HepG2 (cell line): ENCODE data around the gene OLFM2. TPM values are rescaled to one million over a fixed set of nuclear protein-coding genes. Genes with fewer than 3 reads are reported as not detected.

Experiments used
- ATAC-seq: fragments of 200-7000 bp; cut with Tn5 transposase; 3 replicates; pipeline ENCODE4 v1.9.1; 2020; ENCODE audit warnings: mild to moderate bottlenecking, moderate library complexity
- BruUV-seq: library from RNA; stranded (reverse); fragments of 400-500 nt; replicated peaks from 2 replicates; lab custom pipeline; 2021; lab: Mats Ljungman, UMichigan
- CTCF ChIA-PET: fragments of 300-600 bp; formaldehyde crosslinking; extraction: SDS; loops from one replicate; lab custom pipeline; 2021; ENCODE audit warnings: low total read pairs, inconsistent platforms, low intra/inter-chr PET ratio; lab: Yijun Ruan, JAX
- POLR2A ChIA-PET: fragments of 350-600 bp; sonication (Branson Sonifier 250); formaldehyde crosslinking; loops from one replicate; lab custom pipeline; 2020; ENCODE audit warnings: antibody characterized with exemption, inconsistent platforms; lab: Yijun Ruan, JAX
- DNase-seq: peaks from one replicate; pipeline ENCODE4 v3.0.0-alpha.2; 2015; ENCODE audit warnings: low spot score
- FAIRE-seq: peaks from 3 replicates; lab custom pipeline; 2011; peaks lifted over from hg19 to GRCh38; lab: Jason Lieb, UNC
- H2AFZ ChIP-seq: one replicate; pipeline ENCODE4 v1.6.1; 2011; ENCODE audit warnings: low read length, inconsistent platforms
- H3K27ac ChIP-seq: fragments of 300-600 bp; 3 replicates; pipeline ENCODE4 v1.8.0; 2011; ENCODE audit warnings: mixed run types, mild to moderate bottlenecking, mixed read lengths, low read length, inconsistent platforms; ENCODE audit not compliant: insufficient read depth; ENCODE audit errors: extremely low read length
- H3K27me3 ChIP-seq, 2 experiments: fragments of 200-600 bp in 1 of 2; 2 replicates in 1 of 2; 3 replicates in 1 of 2; pipeline versions ENCODE4 v1.6.0 to v1.8.0; 2011; ENCODE audit warnings: low read length in 2 of 2, mild to moderate bottlenecking in 2 of 2, moderate library complexity in 2 of 2, inconsistent platforms in 1 of 2; ENCODE audit not compliant: insufficient read depth in 2 of 2, control insufficient read depth in 1 of 2
- H3K36me3 ChIP-seq, 2 experiments: fragments of 200-600 bp in 1 of 2; replicated peaks in 1 of 2; 2 replicates in 1 of 2; 3 replicates in 1 of 2; pipeline versions ENCODE4 v1.5.1 to v1.8.0; 2011; ENCODE audit warnings: low read length in 2 of 2, inconsistent platforms in 1 of 2; ENCODE audit not compliant: insufficient read depth in 2 of 2, control insufficient read depth in 1 of 2
- H3K4me1 ChIP-seq: 2 replicates; pipeline ENCODE4 v1.5.1; 2012; ENCODE audit warnings: low read length, inconsistent platforms; ENCODE audit not compliant: insufficient read depth
- H3K4me2 ChIP-seq: 2 replicates; pipeline ENCODE4 v1.6.0; 2011; ENCODE audit warnings: low read depth, low read length, inconsistent platforms
- H3K4me3 ChIP-seq, 3 experiments: fragments of 200-600 bp in 1 of 3; sonication (generic), shearing (Covaris generic) in 1 of 3; replicated peaks in 1 of 3; 2 replicates each; pipeline ENCODE4 v1.5.1; 2011 to 2016; ENCODE audit warnings: low read length in 3 of 3, inconsistent platforms in 2 of 3, low read depth in 2 of 3, mild to moderate bottlenecking in 2 of 3, control low read depth in 1 of 3, mixed read lengths in 1 of 3; ENCODE audit not compliant: insufficient read depth in 1 of 3
- H3K79me2 ChIP-seq: one replicate; pipeline ENCODE4 v1.6.1; 2011; ENCODE audit warnings: low read length, inconsistent platforms; ENCODE audit not compliant: insufficient read depth
- H3K9ac ChIP-seq: 2 replicates; pipeline ENCODE4 v1.6.0; 2011; ENCODE audit warnings: mild to moderate bottlenecking, low read depth, low read length, inconsistent platforms; ENCODE audit not compliant: insufficient read depth
- H3K9me3 ChIP-seq: 2 replicates; pipeline ENCODE4 v1.5.1; 2012; ENCODE audit warnings: mild to moderate bottlenecking, low read length
- H4K20me1 ChIP-seq: 2 replicates; pipeline ENCODE4 v1.6.0; 2011; ENCODE audit warnings: inconsistent platforms, mild to moderate bottlenecking, low read length, moderate library complexity; ENCODE audit not compliant: insufficient read depth
- ARID2 ChIP-seq: sonication (generic); formaldehyde crosslinking; IDR thresholded peaks from 2 replicates; pipeline ENCODE4 v1.8.1; 2022; ENCODE audit warnings: mild to moderate bottlenecking, missing genetic modification reagents, borderline replicate concordance
- ETV6 ChIP-seq: sonication (generic); formaldehyde crosslinking; conservative IDR thresholded peaks from 2 replicates; pipeline ENCODE4 v1.4.0; 2020; ENCODE audit warnings: missing genetic modification reagents
- KAT7 ChIP-seq: IDR thresholded peaks from 2 replicates; pipeline ENCODE4 v1.6.1; 2018; ENCODE audit warnings: borderline replicate concordance, missing compliant biosample characterization
- KDM5A ChIP-seq: fragments of 200-600 bp; sonication (generic); IDR thresholded peaks from 2 replicates; pipeline ENCODE4 v1.7.0; 2018; ENCODE audit warnings: antibody characterized with exemption, mild to moderate bottlenecking, low read length, borderline replicate concordance
- KDM5B ChIP-seq: sonication (generic); formaldehyde crosslinking; IDR thresholded peaks from 2 replicates; pipeline ENCODE4 v1.4.0; 2020; ENCODE audit warnings: missing genetic modification reagents, mild to moderate bottlenecking, borderline replicate concordance
- LCORL ChIP-seq, 2 experiments: fragments of 450-650 bp in 1 of 2; sonication (generic) in 1 of 2; formaldehyde crosslinking in 1 of 2; IDR thresholded peaks; 2 replicates each; pipeline versions ENCODE4 v1.5.0 to v1.6.1; 2017 to 2020; ENCODE audit warnings: antibody characterized with exemption in 1 of 2, missing genetic modification reagents in 1 of 2
- MTA1 ChIP-seq: sonication (generic); formaldehyde crosslinking; IDR thresholded peaks from 2 replicates; pipeline ENCODE4 v1.4.0; 2020; ENCODE audit warnings: missing genetic modification reagents, mild to moderate bottlenecking, borderline replicate concordance
- MTERF4 ChIP-seq: sonication (generic); formaldehyde crosslinking; IDR thresholded peaks from 2 replicates; pipeline ENCODE4 v1.8.0; 2023; ENCODE audit warnings: mild to moderate bottlenecking, missing genetic modification reagents
- NKX3-1 ChIP-seq: sonication (generic); formaldehyde crosslinking; IDR thresholded peaks from 2 replicates; pipeline ENCODE4 v1.5.0; 2020; ENCODE audit warnings: missing genetic modification reagents
- SNAI1 ChIP-seq: sonication (generic); formaldehyde crosslinking; IDR thresholded peaks from 2 replicates; pipeline ENCODE4 v1.5.0; 2020; ENCODE audit warnings: mild to moderate bottlenecking, missing genetic modification reagents, borderline replicate concordance
- TIGD3 ChIP-seq: sonication (generic); formaldehyde crosslinking; IDR thresholded peaks from 2 replicates; pipeline ENCODE4 v1.5.1; 2020; ENCODE audit warnings: mild to moderate bottlenecking, missing genetic modification reagents, borderline replicate concordance
- ZNF180 ChIP-seq: sonication (generic); formaldehyde crosslinking; IDR thresholded peaks from 2 replicates; pipeline ENCODE4 v1.4.0; 2020; ENCODE audit warnings: low read depth, missing genetic modification reagents, borderline replicate concordance
- ZNF296 ChIP-seq: sonication (generic); formaldehyde crosslinking; conservative IDR thresholded peaks from 2 replicates; pipeline ENCODE4 v1.5.0; 2020; ENCODE audit warnings: mild to moderate bottlenecking, missing genetic modification reagents
- WGBS: methylation state at CpG from one replicate; pipeline ENCODE4 v1.1.6; 2017; ENCODE audit warnings: low lambda C conversion rate; 5-methylcytosine and 5-hydroxymethylcytosine counted together
- in situ Hi-C: cut with HindIII; loops from 2 replicates; pipeline ENCODE4 v1.10.0; 2017; ENCODE audit warnings: low pct_unique_long_range_greater_than_20kb; ENCODE audit not compliant: extremely low pct_ligation_motif_present
- intact Hi-C: fragments of 100-400 bp; cut with micrococcal nuclease; formaldehyde crosslinking; loops from one replicate; pipeline ENCODE4 v1.10.0; 2022; ENCODE audit not compliant: unreplicated experiment
- polyA plus RNA-seq, 8 experiments: library from polyadenylated mRNA; depleted of rRNA in 3 of 8; stranded (reverse) in 7 of 8; unstranded in 1 of 8; fragments of >200 nt; fragmentation: Illumina TruSeq in 4 of 8; extraction: Trizol in 4 of 8; gene quantifications; 2 replicates each; pipeline versions ENCODE4 v1.2.1 to v1.2.3, GENCODE V29; 2011 to 2016; ENCODE audit warnings: low read depth in 4 of 8, missing spikeins in 1 of 8, mixed read lengths in 1 of 8; ENCODE audit not compliant: insufficient read depth in 1 of 8
- total RNA-seq, 5 experiments: library from RNA; depleted of rRNA; stranded (reverse); fragments of >200 nt; fragmentation: Illumina TruSeq; extraction: Trizol; gene quantifications; 2 replicates each; pipeline ENCODE4 v1.2.3, GENCODE V29; 2016; ENCODE audit warnings: low read depth in 1 of 5
- TF ChIP-seq, protein P1 (sequence below): sonication (generic); formaldehyde crosslinking; IDR thresholded peaks from 2 replicates; pipeline ENCODE4 v1.4.0; 2020; ENCODE audit warnings: mild to moderate bottlenecking, missing genetic modification reagents
- TF ChIP-seq, protein P2 (sequence below): sonication (generic); formaldehyde crosslinking; IDR thresholded peaks from 2 replicates; pipeline ENCODE4 v1.4.0; 2020; ENCODE audit warnings: missing genetic modification reagents, borderline replicate concordance

OLFM2 gene
- total and polyA plus RNA-seq, 2 of the 13 experiments (the other 11 are each of a cell fraction or from before 2014, with no cell fraction given): 0.20 to 0.51 TPM

DNA sequence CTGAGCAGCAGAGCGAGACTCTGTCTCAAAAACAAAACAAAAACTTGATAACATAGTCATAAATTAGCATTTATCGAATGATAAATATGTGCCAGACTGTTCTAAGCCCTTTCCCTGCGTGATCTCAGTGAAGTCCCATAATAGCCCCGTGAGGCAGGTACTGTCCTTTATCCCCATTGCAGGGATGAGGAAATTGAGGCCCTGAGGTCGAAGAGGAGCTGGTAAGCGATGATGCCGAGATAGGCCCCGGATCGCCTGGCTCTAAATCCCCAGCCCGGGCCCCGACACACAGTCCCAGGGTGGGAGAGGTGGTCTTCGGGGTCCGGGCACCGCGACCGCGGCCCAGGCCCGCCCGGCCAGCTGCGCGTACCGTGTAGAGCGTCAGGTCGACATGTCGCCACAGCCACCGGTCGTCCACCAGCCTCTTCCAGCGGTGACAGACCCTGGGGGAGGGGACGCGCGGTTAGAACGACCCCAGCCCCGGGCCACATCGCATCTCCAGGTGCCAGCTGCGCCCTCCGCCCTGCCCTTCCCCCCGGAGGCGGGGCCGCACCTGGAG, 118.1 kb downstream of the OLFM2 start:
- DNase-seq (no peak), FAIRE-seq (no peak), ATAC-seq (peak; percentile 34)
- POLR2A ChIA-PET: interaction anchor here (0.9 to 2.5 kb wide), 7 partner anchors 9 to 213 kb away, joined by 3 to 16 read pairs (median 5); partner anchors contain the start of genes PIN1, UBL5 and ZNF846
- peak overlapping the region; percentile 81 to 95 (median 84) for H3K4me3 ChIP-seq
- CTCF ChIA-PET: no interaction called here
- no peaks in the 10 kb centered on the region; the same call in 1 of the 2 replicates for H3K9me3 ChIP-seq
- H3K4me1 ChIP-seq: peaks cover 33% of the 10 kb centered on the region
- H4K20me1 ChIP-seq: peaks cover 6% of the 10 kb centered on the region; the same call in 1 of the 2 replicates
- intact Hi-C loops (loop anchor here (2.0 kb wide), 1 partner anchor 33 kb away; no protein-coding TSS in a partner anchor), in situ Hi-C loops (no loop called here)
- H3K36me3 ChIP-seq: peaks cover 2 to 6% of the 10 kb centered on the region in 2 experiments; a peak in 3 of 5 replicates
- 9% methylated on average over 4 of the region's 39 CpGs for WGBS
- H3K4me2 ChIP-seq: peak overlapping the region; percentile 78
- H3K79me2 ChIP-seq: peaks cover 34% of the 10 kb centered on the region
- no peaks in the 10 kb centered on the region; a peak in 1 of 5 replicates for H3K27me3 ChIP-seq
- H2AFZ ChIP-seq: no peak overlapping the region
- TSS peak; percentile 51 for BruUV-seq
- peak overlapping the region; percentile 91 for H3K9ac ChIP-seq
- peak overlapping the region; percentile 93 for H3K27ac ChIP-seq
- peak; percentile 95 for TF ChIP-seq KDM5A
- 0 out of 2 replicates have a peak, but pooled peaks have one; percentile 23 for TF ChIP-seq MTA1
- no peak for TF ChIP-seq TIGD3 (CRISPR knock-in tag)
- TF ChIP-seq, protein P1, sequence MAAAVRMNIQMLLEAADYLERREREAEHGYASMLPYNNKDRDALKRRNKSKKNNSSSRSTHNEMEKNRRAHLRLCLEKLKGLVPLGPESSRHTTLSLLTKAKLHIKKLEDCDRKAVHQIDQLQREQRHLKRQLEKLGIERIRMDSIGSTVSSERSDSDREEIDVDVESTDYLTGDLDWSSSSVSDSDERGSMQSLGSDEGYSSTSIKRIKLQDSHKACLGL (CRISPR knock-in tag): peak; percentile 64; the same call in 1 of the 2 replicates
- TF ChIP-seq LCORL (IDR thresholded peaks at IDR 0.05): no peak
- no peak for TF ChIP-seq LCORL (CRISPR knock-in tag; IDR thresholded peaks at IDR 0.05)
- TF ChIP-seq ZNF296: 0 out of 2 replicates have a peak, but pooled peaks have one; percentile 12
- peak; percentile 78; the same call in 1 of the 2 replicates for TF ChIP-seq MTERF4
- peak; percentile 87; the same call in 1 of the 2 replicates for TF ChIP-seq SNAI1 (CRISPR knock-in tag)
- peak; percentile 91 for TF ChIP-seq KDM5B (CRISPR knock-in tag)
- no peak for TF ChIP-seq ZNF180 (CRISPR knock-in tag)
- TF ChIP-seq ARID2 (CRISPR knock-in tag): no peak
- TF ChIP-seq KAT7 (CRISPR knock-in tag): no peak
- 0 out of 2 replicates have a peak, but pooled peaks have one; percentile 6 for TF ChIP-seq ETV6 (CRISPR knock-in tag)
- TF ChIP-seq, protein P2, sequence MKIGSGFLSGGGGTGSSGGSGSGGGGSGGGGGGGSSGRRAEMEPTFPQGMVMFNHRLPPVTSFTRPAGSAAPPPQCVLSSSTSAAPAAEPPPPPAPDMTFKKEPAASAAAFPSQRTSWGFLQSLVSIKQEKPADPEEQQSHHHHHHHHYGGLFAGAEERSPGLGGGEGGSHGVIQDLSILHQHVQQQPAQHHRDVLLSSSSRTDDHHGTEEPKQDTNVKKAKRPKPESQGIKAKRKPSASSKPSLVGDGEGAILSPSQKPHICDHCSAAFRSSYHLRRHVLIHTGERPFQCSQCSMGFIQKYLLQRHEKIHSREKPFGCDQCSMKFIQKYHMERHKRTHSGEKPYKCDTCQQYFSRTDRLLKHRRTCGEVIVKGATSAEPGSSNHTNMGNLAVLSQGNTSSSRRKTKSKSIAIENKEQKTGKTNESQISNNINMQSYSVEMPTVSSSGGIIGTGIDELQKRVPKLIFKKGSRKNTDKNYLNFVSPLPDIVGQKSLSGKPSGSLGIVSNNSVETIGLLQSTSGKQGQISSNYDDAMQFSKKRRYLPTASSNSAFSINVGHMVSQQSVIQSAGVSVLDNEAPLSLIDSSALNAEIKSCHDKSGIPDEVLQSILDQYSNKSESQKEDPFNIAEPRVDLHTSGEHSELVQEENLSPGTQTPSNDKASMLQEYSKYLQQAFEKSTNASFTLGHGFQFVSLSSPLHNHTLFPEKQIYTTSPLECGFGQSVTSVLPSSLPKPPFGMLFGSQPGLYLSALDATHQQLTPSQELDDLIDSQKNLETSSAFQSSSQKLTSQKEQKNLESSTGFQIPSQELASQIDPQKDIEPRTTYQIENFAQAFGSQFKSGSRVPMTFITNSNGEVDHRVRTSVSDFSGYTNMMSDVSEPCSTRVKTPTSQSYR (CRISPR knock-in tag): 0 out of 2 replicates have a peak, but pooled peaks have one; percentile 54
- 0 out of 2 replicates have a peak, but pooled peaks have one; percentile 58 for TF ChIP-seq NKX3-1 (CRISPR knock-in tag)
